Heart right ventricle (tissue), 16 donors: ENCODE results near the gene GRIN2A. TPM values are rescaled to one million over a fixed set of nuclear protein-coding genes. Genes with fewer than 3 reads are reported as not detected.

ENCODE experiments used
- ATAC-seq, 8 donors: fragments of 200-7000 bp; cut with Tn5 transposase; one replicate each; pipeline ENCODE4 v1.9.1; 2020; ENCODE audit warnings: mild to moderate bottlenecking in 8 of 8, moderate library complexity in 8 of 8, moderate number of reproducible peaks in 1 of 8
- DNase-seq, 2 donors: peaks; one replicate each; pipeline ENCODE4 v3.0.0-alpha.2; 2020
- H3K27ac ChIP-seq, 10 donors: fragments of 200-600 bp; sonication (generic) in 2 of 10; one replicate each; pipeline versions ENCODE4 v1.5.0 to v1.8.0; 2020 to 2022; ENCODE audit warnings: mild to moderate bottlenecking in 3 of 10
- H3K27me3 ChIP-seq, 7 donors: fragments of 200-600 bp; one replicate each; pipeline ENCODE4 v1.8.0; 2021 to 2022; ENCODE audit warnings: mild to moderate bottlenecking in 2 of 7
- H3K36me3 ChIP-seq, 9 donors: fragments of 200-600 bp; sonication (generic) in 1 of 9; one replicate each; pipeline versions ENCODE4 v1.5.0 to v1.8.0; 2020 to 2022; ENCODE audit warnings: mild to moderate bottlenecking in 2 of 9
- H3K4me1 ChIP-seq, 9 donors: fragments of 200-600 bp; sonication (generic) in 1 of 9; one replicate each; pipeline versions ENCODE4 v1.5.0 to v1.8.0; 2020 to 2022; ENCODE audit warnings: mild to moderate bottlenecking in 4 of 9
- H3K4me3 ChIP-seq, 10 donors: fragments of 200-600 bp; sonication (generic) in 2 of 10; one replicate each; pipeline versions ENCODE4 v1.5.0 to v1.8.0; 2020 to 2022; ENCODE audit warnings: mild to moderate bottlenecking in 7 of 10, moderate library complexity in 2 of 10
- H3K9me3 ChIP-seq, 11 donors: fragments of 200-600 bp in 10 of 11; sonication (generic) in 2 of 11; one replicate each; pipeline versions ENCODE4 v1.5.0 to v1.8.0; 2013 to 2022; ENCODE audit warnings: mild to moderate bottlenecking in 2 of 11, control low read depth in 1 of 11, moderate library complexity in 1 of 11
- WGBS, 2 donors: extraction: QIAGEN DNeasy Blood & Tissue Kit; methylation state at CpG; one replicate each; pipeline ENCODE4 v1.1.7; 2013; ENCODE audit warnings: inconsistent platforms in 1 of 2; 5-methylcytosine and 5-hydroxymethylcytosine counted together
- intact Hi-C, 10 donors: fragments of 100-400 bp; cut with DNase I; formaldehyde crosslinking; loops; one replicate each; pipeline versions ENCODE4 v1.11.1 to v1.14.2; 2022
- polyA plus RNA-seq, 2 donors: library from polyadenylated mRNA; stranded (reverse); fragments of 200-250 nt; gene quantifications; one replicate each; pipeline ENCODE4 v1.2.3, GENCODE V29; 2013
- total RNA-seq, 10 donors: library from RNA; stranded (reverse); fragmentation: NEBNext Ultra II Directional in 3 of 10; extraction: Animal tissue kit (Norgen Biotek cat#: 25700) in 3 of 10; gene quantifications; one replicate each; pipeline versions ENCODE4 v1.2.1 to v1.2.4, GENCODE V29; 2021 to 2023
- TF ChIP-seq, protein P1 (sequence below), 9 donors: fragments of 200-600 bp; sonication (generic) in 2 of 9; IDR thresholded peaks; one replicate each; pipeline versions ENCODE4 v1.5.0 to v1.8.0; 2021 to 2022; ENCODE audit warnings: antibody characterized with exemption in 9 of 9, mild to moderate bottlenecking in 5 of 9, moderate library complexity in 1 of 9
- donor health status: Arrhythmogenic right ventricular cardiomyopathy.
- donor health status: ischemic (EF 13 %, LVEDD 7.1; RV severe dilation, severe dysfunction).
- donor health status: healthy with polysubstance abuse.
- donor health status: DM: no; HTN: yes; CAD: no.
- donor health status: DM: no; HTN: no; CAD: no.
- donor health status: ischemic (EF 25% LVEDD 6.9; RV normal size, moderate dysfunction).
- donor health status: ischemic (EF 25% LVEDD 5.7; RV mildly dilated, moderate dysfunction).
- donor health status: healthy.
- donor health status: DM: yes; HTN: yes; CAD: no.
- donor health status: Ischemic cardiomyopathy.
- donor health status: ischemic (EF 35%, LVEDD 5.7; RV mildly dilated, moderate dysfunction).
- donor health status: nonischemic (EF 11% LVEDD 7.7; RV severe dilation, severe dysfunction).
- donor health status: DM: yes; HTN: yes; CAD: no.
- donor health status: PGD.
- donor health status: ischemic (EF 29% LVEDD 5.4; RV normal size, mild dysfunction).
- donor health status: nonischemic (EF 23%, LVEDD 6.1; RV moderate dilation, normal function).

The GRIN2A gene
- total and polyA plus RNA-seq, 12 donors = 0.01 to 11.7 (median 4.7) TPM

GRCh38 chr16:10162981-10163380, 19.2 kb downstream of the GRIN2A start:
- no peak overlapping the region for H3K4me3 ChIP-seq
- no peaks in the 10 kb centered on the region for H3K36me3 ChIP-seq
- no peak for ATAC-seq
- TF ChIP-seq, protein P1, sequence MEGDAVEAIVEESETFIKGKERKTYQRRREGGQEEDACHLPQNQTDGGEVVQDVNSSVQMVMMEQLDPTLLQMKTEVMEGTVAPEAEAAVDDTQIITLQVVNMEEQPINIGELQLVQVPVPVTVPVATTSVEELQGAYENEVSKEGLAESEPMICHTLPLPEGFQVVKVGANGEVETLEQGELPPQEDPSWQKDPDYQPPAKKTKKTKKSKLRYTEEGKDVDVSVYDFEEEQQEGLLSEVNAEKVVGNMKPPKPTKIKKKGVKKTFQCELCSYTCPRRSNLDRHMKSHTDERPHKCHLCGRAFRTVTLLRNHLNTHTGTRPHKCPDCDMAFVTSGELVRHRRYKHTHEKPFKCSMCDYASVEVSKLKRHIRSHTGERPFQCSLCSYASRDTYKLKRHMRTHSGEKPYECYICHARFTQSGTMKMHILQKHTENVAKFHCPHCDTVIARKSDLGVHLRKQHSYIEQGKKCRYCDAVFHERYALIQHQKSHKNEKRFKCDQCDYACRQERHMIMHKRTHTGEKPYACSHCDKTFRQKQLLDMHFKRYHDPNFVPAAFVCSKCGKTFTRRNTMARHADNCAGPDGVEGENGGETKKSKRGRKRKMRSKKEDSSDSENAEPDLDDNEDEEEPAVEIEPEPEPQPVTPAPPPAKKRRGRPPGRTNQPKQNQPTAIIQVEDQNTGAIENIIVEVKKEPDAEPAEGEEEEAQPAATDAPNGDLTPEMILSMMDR (IDR thresholded peaks at IDR 0.05) = no peak
- intact Hi-C loops = no loop called here
- 36 to 57% methylated on average over 1 of the region's 1 CpG for WGBS, 2 donors
- H3K27me3 ChIP-seq = peaks cover 0 to 54% (median 17%) of the 10 kb centered on the region in 7 donors
- H3K4me1 ChIP-seq = no peaks in the 10 kb centered on the region
- no peak for DNase-seq
- no peak overlapping the region for H3K27ac ChIP-seq
- H3K9me3 ChIP-seq = no peaks in the 10 kb centered on the region

DNA sequence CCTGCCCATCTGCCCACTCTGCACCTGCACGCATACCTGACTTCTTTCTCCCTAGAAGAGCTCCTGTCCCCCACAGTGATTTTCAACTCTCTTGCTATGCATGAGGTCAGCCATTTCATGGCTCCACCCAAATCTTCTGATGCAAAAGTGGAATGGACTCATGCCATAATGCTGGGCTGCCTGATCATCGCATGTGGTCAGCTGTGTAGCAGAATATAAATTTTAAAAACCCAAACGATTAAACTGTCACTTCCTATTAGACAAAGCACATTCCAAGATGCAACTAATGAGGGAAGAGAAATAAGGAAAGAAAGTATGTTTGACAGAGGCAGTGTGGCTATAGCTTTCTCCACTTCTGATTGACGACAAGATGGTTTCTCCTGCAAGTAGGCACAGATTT, 26.1 kb downstream of the GRIN2A start:
- ATAC-seq (no peak), DNase-seq (no peak)
- Histone ChIP-seq H3K4me1 (no peaks in the 10 kb centered on the region), H3K27me3 (peaks cover 0 to 30% (median 8%) of the 10 kb centered on the region in 7 donors), H3K36me3 (no peaks in the 10 kb centered on the region), H3K27ac (no peak overlapping the region), H3K9me3 (no peaks in the 10 kb centered on the region), H3K4me3 (no peak overlapping the region)
- WGBS, 2 donors = 85 to 92% methylated on average over 4 of the region's 4 CpGs
- intact Hi-C loops = no loop called here
- TF ChIP-seq, protein P1 (IDR thresholded peaks at IDR 0.05) = no peak

GRCh38 chr16:10154389-10154788, 27.8 kb downstream of the GRIN2A start:
- Histone ChIP-seq H3K4me1 (no peaks in the 10 kb centered on the region), H3K4me3 (no peak overlapping the region), H3K27ac (no peak overlapping the region), H3K27me3 (peaks cover 0 to 22% (median 8%) of the 10 kb centered on the region in 7 donors), H3K9me3 (no peaks in the 10 kb centered on the region), H3K36me3 (no peaks in the 10 kb centered on the region)
- DNase-seq = no peak
- intact Hi-C loops = no loop called here
- TF ChIP-seq, protein P1 (IDR thresholded peaks at IDR 0.05) = no peak
- 61 to 68% methylated on average over 2 of the region's 2 CpGs for WGBS, 2 donors
- no peak for ATAC-seq

- no peak overlapping the region for H3K4me3 ChIP-seq
Observed at GRCh38 chr16:10153985-10154384, 28.2 kb downstream of the GRIN2A start.

More at GRCh38 chr16:10153985-10154384, 28.2 kb downstream of the GRIN2A start:
- Histone ChIP-seq H3K27me3 (peaks cover 0 to 21% (median 8%) of the 10 kb centered on the region in 7 donors), H3K9me3 (no peaks in the 10 kb centered on the region), H3K36me3 (no peaks in the 10 kb centered on the region), H3K4me1 (no peaks in the 10 kb centered on the region), H3K27ac (no peak overlapping the region)
- intact Hi-C loops = no loop called here
- ATAC-seq (no peak), DNase-seq (no peak)
- 76 to 83% methylated on average over 8 of the region's 8 CpGs for WGBS, 2 donors
- TF ChIP-seq, protein P1 (IDR thresholded peaks at IDR 0.05) = no peak
